NCI-H128 (cell line): Measurements from ENCODE around the gene ZNF3.
A peak's percentile ranks its signal among the peaks of the same experiment; 100 is the strongest.

Experiments
- DNase-seq: peaks from one replicate; lab custom pipeline; 2025; ENCODE audit not compliant: unreplicated experiment; lab: John Stamatoyannopoulos, UW

The ZNF3 gene

DNA sequence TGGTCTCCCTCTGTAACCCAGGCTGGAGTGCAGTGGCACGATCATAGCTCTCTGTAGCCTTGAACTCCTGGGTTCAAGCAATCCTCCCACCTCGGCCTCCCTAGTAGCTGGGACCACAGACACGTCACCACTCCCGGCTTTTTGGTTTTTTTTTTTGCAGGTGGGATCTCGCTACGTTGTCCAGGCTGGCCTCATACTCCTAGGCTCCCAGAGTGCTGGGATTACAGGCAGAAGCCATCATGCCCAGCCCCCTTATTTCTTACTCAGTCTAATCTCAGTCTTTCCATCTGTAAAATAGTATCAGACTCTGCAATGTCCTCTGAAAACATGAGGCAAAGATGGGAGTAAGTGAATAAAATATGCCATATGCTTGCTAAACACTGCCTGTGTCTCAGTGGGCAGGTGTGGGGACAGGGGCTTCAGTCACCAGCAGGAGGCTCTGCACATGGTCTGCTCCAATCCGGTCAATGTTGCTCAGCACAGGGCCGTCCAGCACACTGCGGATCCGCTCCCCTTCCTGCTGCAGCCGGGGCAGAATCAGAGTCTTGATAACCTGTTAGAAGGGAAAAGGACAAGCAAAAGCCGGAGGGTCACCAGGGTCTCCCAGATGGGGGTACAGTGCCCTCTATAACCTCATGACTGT lies 28.1 kb upstream of the ZNF3 start:
- no peak for DNase-seq

DNA sequence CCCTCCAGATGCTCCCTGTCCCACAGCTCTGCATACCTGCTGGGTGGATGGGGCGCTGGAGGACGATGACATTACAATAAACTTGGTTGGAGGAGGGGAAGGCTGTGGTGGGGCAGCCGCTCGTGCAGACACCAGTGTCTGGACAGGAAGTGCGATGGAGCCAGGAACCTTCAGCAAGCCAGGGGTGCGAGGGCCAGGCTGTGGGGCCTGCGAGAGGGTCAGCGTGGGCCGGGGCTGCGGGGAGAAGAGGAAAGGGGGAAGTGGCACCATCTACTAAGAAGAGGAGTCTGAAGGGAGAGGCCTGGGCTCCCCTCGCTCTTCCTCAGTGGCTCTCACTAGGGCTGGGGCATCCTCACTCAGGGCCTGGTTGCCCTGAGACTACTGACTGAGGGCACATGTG lies 26.4 kb upstream of the ZNF3 start:
- DNase-seq: no peak

DNA sequence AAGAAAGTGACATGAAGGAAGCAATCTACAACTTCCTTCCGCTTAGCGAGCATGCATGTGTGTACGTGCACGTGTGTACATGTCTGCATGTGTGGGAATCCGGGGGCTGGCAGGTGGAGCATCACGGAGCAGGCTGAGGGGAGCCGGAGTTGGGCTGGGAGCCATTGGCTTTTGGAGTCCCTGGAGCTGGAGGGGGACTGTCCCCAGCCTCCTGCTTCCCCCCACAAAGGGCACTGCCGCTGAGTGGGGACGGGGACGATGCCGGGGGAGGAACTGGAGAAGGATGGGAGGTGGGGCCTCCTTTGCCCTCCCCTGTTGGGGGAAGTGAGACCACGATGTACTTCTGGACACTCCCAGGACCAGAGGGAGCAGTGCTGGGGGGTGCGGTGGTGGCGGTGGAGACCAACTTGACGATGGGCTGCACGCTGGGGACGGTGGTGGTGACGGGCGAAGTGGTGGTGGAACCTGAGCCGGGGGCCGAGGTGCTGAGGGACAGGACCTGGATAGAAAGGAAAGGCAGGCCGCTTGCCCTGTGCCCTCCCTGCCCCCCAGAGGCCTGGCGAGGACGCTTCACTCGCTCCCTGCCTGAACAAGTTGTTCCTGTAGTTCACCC lies 25.7 kb upstream of the ZNF3 start:
- no peak for DNase-seq

DNA sequence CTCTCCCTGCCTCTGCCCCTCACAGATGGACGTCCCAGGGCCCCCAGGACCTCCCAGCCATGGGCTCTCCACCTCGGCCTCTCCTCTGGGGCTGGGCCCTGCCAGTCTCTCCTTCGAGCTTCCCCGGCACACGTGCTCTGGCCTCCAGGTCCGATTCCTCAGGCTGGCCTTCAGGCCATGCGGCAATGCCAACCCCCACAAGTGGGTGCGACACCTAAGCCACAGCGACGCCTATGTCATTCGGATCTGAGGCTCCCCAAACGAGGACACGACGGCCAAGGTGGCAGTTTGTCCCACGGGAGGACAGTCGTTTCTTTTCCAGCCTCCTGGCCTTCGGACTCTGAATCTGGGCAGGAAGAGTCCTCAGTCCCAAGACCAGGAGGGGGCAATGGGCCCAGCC lies 25.1 kb upstream of the ZNF3 start:
- DNase-seq: no peak

DNA sequence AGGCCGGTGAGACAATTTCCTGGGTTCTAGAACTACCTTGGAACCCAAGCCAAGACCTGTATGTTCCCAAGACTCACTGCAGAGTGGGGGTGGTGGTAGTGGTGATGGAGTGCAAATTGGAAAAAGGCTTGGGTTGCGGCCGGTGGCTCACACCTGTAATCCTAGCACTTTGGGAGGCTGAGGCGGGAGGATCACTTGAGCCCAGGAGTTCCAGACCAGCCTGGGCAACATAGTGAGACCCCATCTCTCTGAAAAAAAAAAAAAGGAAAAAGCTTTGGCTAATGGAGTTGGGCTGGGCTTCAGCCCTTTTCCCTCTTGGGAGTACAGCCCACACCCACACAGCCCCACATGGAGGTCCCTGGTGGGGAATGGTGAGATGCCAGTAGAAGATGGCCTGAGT lies 24.0 kb upstream of the ZNF3 start:
- DNase-seq: no peak

DNA sequence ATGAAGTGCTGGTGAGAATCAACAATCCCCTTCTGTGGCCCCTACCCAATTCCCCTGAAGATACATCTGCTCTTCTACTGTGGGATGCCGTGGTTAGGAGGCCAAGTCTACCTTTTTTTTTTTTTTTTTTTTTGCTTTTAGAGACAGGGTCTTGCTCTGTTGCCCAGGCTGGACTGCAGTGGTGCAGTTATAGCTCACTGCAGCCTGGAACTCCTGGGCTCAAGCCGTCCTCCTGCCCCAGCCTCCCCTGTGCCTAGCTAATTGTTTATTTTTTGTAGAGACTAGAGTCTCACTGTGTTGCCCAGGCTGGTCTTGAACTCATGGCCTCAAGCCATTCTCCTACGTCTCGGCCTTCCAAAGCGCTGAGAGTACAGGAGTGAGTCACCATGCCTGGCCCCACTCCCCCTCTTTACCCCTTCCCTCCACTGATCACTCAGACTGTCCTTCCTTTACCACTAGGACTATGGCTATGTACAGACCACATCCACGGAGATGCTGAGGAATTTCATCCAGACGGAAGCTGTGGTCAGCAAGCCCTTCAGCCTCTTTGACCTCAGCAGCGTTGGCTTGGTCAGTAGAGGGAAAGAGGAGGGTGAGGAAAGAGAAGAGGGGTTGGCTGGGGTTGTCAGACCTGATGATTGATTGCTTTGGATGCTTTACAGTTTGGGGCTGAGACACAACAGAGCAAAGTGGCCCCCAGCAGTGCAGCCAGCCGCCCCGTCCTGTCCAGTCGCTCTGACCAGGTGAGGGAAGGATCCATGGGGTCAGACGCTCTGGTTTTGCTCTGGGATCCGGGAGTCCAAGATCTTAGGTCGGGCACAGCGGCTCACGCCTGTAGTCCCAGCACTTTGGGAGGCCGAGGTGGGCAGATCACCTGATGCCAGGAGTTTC lies 21.7 kb upstream of the ZNF3 start:
- no peak for DNase-seq

DNA sequence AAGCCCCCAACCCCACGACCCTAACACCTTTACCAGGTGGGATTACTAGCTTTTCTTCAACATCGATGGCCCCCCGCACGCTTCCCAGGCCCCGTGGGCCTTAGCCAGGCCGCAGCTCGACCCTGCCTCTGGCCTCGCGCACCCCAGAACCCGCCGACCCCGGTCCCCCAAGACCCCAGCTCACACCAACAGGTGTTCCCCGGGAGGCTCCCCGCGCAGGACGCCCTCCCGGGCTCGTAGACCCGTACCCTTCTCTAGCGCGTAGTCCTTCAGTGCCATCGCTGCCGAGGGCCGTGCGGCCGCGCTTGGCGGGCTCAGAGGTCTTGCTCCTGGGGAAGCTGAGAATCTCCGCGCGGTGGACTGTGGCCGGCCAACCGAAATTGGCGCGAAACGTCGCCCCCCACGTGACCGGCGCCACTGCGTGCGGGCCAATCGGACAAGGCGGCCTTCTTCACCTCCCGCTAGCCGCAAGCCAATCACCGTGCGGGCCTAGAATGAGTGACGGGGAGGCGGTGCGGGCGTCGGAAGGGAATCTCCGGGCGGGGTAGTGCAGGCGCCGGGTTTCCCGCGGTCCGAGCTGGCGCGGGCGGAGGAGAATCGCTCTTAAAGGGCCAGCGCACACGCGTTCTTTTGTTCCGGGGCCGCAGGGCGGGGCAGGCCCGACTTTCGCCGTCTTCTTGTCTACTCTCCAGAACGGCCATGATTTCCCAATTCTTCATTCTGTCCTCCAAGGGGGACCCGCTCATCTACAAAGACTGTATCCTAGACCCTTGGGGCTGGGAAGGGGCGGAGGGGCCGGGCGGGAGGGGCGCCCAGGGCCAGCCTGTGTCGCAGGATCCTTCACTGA lies 19.7 kb upstream of the ZNF3 start, which contains the start of the genes AP4M1 and MCM7:
AP4M1 (plus strand) TSS at position 628 of the 847 bp plus-strand sequence; CDS start at position 700, 72 bp downstream.
MCM7 (minus strand) TSS at position 382 of the 847 bp plus-strand sequence; CDS start at position 279, 103 bp downstream.
- peak; percentile 99 for DNase-seq

DNA sequence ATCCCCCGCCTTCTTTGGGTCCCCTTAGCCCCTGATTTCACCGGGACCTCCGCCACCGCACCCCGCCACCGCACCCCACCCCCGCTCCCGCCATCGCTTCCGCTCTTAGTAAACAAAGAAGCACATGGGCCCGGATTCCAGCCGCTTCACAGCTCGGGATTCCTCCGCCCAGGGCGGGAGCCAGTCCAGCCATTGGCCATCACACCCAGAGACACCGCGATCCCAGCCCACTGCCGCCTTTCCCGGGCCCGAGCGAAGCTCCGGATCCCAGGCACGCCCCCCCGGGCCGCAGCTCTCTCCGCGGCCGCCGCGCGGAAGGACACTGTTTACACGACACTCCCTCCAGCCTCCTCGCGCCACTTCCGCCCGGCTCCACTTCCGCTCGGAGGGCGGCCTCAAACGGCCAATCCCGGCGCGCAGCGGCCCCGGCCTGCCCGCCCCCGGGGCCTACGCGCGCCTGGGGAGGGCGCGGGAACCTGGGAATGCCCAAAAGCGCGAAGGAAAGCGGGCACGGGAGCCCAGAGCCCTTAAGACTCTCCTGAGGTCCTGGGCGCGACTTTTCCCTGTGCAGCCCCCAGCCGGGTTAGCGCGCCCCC lies 19.0 kb upstream of the ZNF3 start:
- peak; percentile 89 for DNase-seq

DNA sequence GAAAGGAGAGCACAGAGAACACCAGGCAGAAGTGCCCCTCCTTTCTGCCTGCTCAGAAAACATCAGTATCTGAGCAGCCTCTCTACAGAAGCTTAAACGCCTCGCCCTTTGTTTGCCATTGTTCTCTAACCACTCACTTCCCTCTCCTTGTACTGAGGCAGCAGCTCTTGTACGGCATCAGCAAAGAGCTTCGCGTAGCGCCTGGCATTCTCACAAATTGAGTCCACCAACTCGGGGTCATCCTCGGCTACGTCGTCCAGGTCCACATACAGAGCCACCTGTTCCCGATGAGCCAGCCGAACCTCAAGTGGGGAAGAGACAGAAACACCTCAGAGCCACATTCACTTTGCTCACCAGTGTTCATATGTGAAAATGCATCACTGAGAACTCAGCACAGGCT lies 17.9 kb upstream of the ZNF3 start:
- no peak for DNase-seq

DNA sequence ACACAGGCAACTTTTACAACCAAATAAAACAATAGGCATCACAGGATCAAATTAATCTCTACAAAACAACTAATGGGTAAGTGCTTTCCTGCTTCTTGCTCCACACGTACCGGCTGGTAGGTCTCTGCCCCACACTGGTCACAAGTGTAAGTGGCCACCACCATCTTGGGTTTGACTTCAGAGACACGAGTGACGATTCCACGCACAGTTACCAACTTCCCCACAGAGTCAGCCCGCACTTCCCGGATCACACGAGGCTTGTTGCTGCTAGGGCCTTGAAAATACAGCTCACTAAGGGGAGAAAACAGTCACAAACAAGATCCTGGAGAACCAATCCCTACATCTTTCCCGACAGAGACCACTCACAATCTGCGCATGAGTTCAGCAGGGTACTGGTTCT lies 17.4 kb upstream of the ZNF3 start:
- DNase-seq: no peak

DNA sequence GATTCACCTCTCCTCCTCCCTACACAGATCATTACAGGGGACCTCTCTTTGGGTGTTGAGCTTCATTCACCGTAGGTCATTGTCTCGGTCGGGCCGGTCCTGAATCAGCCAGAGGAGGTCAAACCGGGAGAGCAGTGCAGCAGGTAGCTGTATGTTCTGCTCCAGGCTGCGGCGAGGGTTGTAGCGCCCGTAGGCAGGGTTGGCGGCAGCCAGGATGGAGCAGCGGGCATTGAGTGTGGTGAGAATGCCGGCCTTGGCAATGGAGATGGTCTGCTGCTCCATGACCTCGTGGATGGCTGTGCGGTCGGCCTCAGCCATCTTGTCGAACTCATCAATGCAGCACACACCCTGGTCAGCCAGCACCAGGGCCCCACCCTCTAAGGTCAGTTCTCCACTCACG lies 14.2 kb upstream of the ZNF3 start:
- DNase-seq: no peak

DNA sequence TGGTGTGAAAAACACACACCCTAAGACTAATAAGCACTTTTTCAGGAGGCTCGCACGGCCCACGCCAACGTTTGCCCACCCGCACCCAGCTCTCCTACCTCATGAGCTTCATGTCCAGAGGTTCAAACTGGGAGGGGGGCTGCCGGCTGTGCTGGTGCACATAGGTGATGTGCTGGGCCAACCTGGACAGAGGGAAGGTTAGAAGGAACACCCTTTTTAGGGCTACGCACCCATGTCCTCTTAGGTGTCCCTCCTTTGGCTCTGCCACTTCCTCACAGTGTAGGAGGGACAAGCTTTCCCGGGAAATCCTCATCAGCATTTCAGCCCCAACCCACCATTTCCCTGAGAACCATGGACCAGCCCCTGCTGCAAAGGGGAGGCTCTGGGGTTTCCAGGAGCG lies 13.8 kb upstream of the ZNF3 start:
- no peak for DNase-seq

DNA sequence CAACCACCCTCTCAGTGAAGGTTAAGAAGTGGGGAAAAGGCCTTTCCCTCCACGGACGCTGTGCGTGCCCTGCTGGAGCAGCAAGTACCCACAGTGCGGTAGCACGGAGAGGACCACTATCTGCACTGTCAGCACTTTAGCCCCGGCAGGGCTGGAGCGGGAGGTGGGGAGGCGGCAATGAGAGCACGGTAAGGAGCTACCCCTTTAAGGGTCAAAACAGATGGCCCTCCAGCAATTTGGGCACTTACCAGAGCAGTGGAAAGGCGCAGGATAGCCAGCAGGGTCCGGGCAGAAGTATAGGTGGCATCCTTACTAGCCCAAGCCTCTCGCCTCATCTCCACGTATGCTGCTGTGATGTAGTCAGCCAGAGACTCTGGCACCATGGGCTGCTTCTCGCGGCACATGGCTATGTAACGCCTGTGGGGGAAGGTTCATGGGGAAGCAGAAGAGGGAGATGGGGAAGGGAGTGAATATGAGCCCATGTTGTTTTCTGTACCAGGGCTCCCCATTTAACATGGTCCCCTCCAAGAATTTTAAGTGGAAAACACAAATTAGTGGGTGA lies 12.5 kb upstream of the ZNF3 start:
- DNase-seq: no peak

DNA sequence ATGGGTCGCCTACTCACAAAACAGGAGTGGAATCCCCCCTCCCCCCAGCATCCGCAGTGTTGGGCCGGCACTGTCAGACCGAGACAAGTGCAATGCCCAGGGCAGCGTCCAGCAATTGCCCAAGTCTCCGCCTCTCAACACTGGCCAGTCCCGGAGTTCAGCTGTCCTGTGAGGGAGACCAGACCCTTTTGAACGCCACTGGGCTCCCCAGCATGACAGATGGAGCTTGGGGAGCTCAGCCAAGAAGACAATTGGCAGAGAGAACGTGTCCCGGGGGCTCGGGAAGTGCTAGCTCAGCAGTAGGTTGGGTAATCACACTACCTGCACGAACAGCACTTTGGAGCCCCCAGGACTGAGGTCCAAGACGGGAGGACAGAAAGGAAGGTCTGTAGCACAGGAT lies 12.0 kb upstream of the ZNF3 start:
- no peak for DNase-seq

DNA sequence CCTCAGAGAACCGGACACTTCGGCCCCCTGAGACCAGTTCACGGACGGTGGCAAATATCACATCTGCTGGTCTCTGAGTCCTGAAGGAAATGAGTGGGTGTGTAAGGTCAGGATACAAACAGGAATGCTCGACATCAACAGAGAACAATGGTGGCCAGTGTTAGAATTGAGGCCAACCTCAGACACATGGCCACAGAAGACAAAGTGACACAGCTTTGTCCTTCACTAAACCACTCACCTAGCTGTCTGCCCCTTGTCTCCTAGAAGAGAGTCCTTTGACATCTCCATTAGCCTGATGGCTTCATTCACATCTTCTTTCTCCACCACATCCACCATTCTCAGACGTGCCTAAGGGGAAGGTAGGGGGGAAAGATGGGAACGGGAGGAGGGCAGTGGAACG lies 11.5 kb upstream of the ZNF3 start:
- DNase-seq: no peak

DNA sequence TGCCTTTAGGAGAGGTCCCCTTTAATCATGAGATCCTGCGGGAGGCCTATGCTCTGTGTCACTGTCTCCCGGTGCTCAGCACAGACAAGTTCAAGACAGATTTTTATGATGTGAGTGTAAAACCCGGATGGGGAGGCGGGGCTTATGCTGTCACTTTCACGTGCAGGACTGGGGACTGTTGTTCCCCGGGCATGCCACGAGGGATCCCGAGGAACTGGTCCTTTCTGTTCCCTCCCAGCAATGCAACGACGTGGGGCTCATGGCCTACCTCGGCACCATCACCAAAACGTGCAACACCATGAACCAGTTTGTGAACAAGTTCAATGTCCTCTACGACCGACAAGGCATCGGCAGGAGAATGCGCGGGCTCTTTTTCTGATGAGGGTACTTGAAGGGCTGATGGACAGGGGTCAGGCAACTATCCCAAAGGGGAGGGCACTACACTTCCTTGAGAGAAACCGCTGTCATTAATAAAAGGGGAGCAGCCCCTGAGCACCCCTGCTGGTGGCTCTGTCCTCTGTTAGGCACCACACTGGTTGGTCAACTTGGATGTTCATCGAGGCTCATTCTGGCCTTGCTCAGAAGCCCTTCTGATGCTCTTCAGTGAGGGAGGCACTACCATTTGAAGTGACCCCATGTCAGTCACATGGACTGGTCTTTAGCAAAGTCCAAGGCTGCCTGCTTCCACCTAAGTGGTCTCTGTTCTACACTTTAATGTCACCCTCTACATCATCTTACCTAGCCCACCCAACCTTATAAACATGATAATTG lies 10.1 kb upstream of the ZNF3 start:
- DNase-seq: no peak

DNA sequence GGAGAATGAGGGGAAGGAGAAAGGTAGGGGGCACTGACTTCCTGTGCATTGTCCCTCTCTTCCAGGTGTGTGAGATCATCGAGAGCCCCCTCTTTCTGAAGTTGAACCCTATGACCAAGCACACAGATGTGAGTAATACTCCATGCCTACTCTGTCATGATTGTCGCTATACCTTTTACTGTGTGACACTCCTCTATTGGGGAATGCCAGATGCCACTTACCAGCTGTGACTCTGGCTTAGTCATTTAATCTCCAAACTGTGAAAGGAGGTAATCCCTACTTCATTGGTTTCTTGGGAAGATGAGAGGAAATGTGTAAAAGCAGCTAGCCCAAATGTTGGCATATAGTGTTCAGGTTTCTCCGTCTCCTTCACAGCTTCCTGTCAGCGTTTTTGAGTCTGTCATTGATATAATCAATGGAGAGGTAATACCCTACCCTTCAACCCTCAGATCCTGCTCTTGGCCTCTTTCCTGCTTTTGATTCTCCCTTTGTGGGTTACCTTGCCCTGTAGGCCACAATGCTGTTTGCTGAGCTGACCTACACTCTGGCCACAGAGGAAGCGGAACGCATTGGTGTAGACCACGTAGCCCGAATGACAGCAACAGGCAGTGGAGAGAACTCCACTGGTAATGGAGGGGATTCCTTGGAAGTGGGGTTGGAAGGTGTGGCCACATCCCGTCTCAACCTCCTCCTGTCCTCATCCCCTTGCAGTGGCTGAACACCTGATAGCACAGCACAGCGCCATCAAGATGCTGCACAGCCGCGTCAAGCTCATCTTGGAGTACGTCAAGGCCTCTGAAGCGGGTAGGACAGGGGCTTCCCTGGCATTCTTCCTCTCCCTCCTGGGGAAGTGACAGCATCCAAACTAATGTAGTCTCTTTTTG lies 9.2 kb upstream of the ZNF3 start:
- DNase-seq: no peak

DNA sequence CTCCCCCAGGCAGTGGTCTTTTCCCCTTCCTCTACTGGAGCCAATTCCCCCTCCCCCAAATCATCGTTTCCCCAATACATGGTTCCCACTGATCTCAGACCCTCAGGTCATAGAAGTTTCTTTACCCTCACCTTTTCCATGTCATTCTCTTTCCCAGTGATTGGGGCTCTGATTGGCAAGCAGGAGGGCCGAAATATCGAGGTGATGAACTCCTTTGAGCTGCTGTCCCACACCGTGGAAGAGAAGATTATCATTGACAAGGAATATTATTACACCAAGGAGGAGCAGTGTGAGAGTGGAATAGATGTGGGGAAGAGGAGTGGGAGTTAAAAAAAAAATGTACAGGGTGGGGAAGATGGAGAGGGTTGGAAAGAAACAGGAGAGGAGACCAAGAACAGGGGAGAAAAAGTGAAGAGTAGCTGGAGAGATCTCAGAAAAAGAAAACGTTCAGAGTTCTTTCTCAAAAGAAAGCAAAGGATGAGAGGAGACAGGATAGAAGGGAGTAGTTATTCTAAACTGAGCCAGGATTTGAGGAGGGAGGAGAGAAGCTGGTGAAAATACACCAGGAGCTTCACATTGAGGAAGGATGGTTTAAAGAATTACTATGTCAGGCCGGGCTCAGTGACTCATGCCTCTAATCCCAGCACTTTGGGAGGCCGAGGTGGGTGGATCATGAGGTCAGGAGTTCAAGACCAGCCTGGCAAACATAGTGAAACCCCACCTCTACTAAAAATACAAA lies 8.1 kb upstream of the ZNF3 start:
- DNase-seq: no peak
